ENCODE data around the gene CFTR. TPM values are rescaled to one million over a fixed set of nuclear protein-coding genes. Genes with fewer than 3 reads are reported as not detected.

The CFTR gene
- total RNA-seq, 4 donors from 2014 or later, result 36.4 to 72.7 (median 49.7) TPM

GRCh38 chr7:117567781-117568180, 88.0 kb downstream of the CFTR start:
- Histone ChIP-seq H3K4me1 (no peaks in the 10 kb centered on the region), H3K27me3 (no peaks in the 10 kb centered on the region), H3K27ac (no peak overlapping the region), H3K36me3 (no peaks in the 10 kb centered on the region), H3K4me3 (no peak overlapping the region), H3K9me3 (no peaks in the 10 kb centered on the region)
- no peak for DNase-seq
- TF ChIP-seq POLR2A (IDR thresholded peaks at IDR 0.05), result no peak
- no peak for TF ChIP-seq CTCF (IDR thresholded peaks at IDR 0.05)

GRCh38 chr7:117572856-117573620, 93.2 kb downstream of the CFTR start:
- TF ChIP-seq POLR2A (IDR thresholded peaks at IDR 0.05) (no peak), CTCF (IDR thresholded peaks at IDR 0.05) (peak in 2 of 6 experiments; percentile 5 to 24)
- Histone ChIP-seq H3K4me1 (peaks cover 0 to 7% (median 0%) of the 10 kb centered on the region in 4 donors), H3K9me3 (no peaks in the 10 kb centered on the region), H3K27me3 (no peaks in the 10 kb centered on the region), H3K36me3 (no peaks in the 10 kb centered on the region), H3K4me3 (no peak overlapping the region), H3K27ac (peak overlapping the region in 2 of 4 donors; percentile 8 to 29)
- no peak for DNase-seq

- Histone ChIP-seq H3K4me1 (no peaks in the 10 kb centered on the region), H3K27ac (no peak overlapping the region), H3K9me3 (no peaks in the 10 kb centered on the region), H3K36me3 (no peaks in the 10 kb centered on the region), H3K4me3 (no peak overlapping the region), H3K27me3 (no peaks in the 10 kb centered on the region)
- DNase-seq, result no peak
- TF ChIP-seq CTCF (IDR thresholded peaks at IDR 0.05) (no peak), POLR2A (IDR thresholded peaks at IDR 0.05) (no peak)
Observed at GRCh38 chr7:117581424-117581823, 101.6 kb downstream of the CFTR start.

GRCh38 chr7:117582219-117582704, 102.4 kb downstream of the CFTR start:
- no peaks in the 10 kb centered on the region for H3K4me1 ChIP-seq
- no peak for TF ChIP-seq POLR2A (IDR thresholded peaks at IDR 0.05)
- TF ChIP-seq CTCF (IDR thresholded peaks at IDR 0.05), result no peak
- no peak for DNase-seq
- no peak overlapping the region for H3K4me3 ChIP-seq
- no peak overlapping the region for H3K27ac ChIP-seq
- no peaks in the 10 kb centered on the region for H3K36me3 ChIP-seq
- no peaks in the 10 kb centered on the region for H3K9me3 ChIP-seq
- H3K27me3 ChIP-seq, result no peaks in the 10 kb centered on the region

GRCh38 chr7:117587931-117588330, 108.1 kb downstream of the CFTR start:
- TF ChIP-seq POLR2A (IDR thresholded peaks at IDR 0.05), result no peak
- TF ChIP-seq CTCF (IDR thresholded peaks at IDR 0.05), result no peak
- peaks cover 0 to 3% (median 0%) of the 10 kb centered on the region in 4 donors for H3K4me1 ChIP-seq
- H3K9me3 ChIP-seq, result no peaks in the 10 kb centered on the region
- H3K27ac ChIP-seq, result no peak overlapping the region
- H3K4me3 ChIP-seq, result no peak overlapping the region
- no peaks in the 10 kb centered on the region for H3K36me3 ChIP-seq
- DNase-seq, result no peak
- no peaks in the 10 kb centered on the region for H3K27me3 ChIP-seq

Data from Peyer's patch (tissue), 4 donors.